Activated T-cell treated with anti-CD3 and anti-CD28 coated beads, Interleukin-2, amount 50 U/mL, for 4 hours (primary cell): ENCODE results near the gene BAIAP3. TPM values are rescaled to one million over a fixed set of nuclear protein-coding genes. Genes with fewer than 3 reads are reported as not detected.
"Not testable (repeated sequence)": the region's sequence is repeated elsewhere in the genome, so short reads cannot be mapped to it uniquely, and the experiment has no call there.

Experiments used
- ATAC-seq, 2 donors: fragments of 200-7000 bp; cut with Tn5 transposase; one replicate each; pipeline ENCODE4 v1.10.0; 2021
- DNase-seq: peaks from one replicate; pipeline ENCODE4 v3.0.0-alpha.2; 2020
- H3K27me3 Mint-ChIP-seq: one replicate; pipeline ENCODE4 v1.8.0; 2021; ENCODE audit warnings: low read depth, mixed read lengths
- H3K36me3 Mint-ChIP-seq: one replicate; pipeline ENCODE4 v1.8.0; 2022; ENCODE audit warnings: mixed read lengths; ENCODE audit not compliant: insufficient read depth
- H3K4me1 Mint-ChIP-seq: one replicate; pipeline ENCODE4 v1.8.0; 2021; ENCODE audit warnings: low read depth, mixed read lengths
- H3K4me3 Mint-ChIP-seq: one replicate; pipeline ENCODE4 v1.8.0; 2021; ENCODE audit warnings: mild to moderate bottlenecking, moderate library complexity, mixed read lengths
- H3K9me3 Mint-ChIP-seq: one replicate; pipeline ENCODE4 v1.8.0; 2021; ENCODE audit warnings: mixed read lengths
- total RNA-seq, 3 donors: library from RNA; stranded (reverse); gene quantifications; one replicate each; pipeline ENCODE4 v1.2.1, GENCODE V29; 2021

The BAIAP3 gene
- total RNA-seq, 3 donors from 2014 or later = 0.08 to 0.24 (median 0.16) TPM

DNA sequence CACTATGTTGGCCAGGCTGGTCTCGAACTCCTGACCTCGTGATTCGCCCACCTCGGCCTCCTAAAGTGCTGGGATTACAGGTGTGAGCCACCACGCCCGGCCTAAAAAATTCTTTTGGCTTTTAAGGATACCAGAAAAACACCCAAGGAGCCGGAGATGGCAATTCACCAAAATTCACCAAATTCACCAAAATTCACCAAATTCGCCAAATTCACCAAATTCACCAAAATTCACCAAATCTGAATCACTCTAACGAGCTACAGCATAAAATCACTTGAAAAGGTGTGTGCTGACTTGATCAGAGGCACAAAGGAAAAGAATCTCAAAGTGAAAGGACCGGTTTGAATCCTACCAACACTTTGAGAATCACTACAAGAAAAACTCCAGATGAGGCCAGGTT, 4.5 kb upstream of the BAIAP3 start:
- ATAC-seq, H3K36me3 Mint-ChIP-seq, DNase-seq, H3K4me3 Mint-ChIP-seq, H3K9me3 Mint-ChIP-seq: not testable (repeated sequence)
- Mint-ChIP-seq H3K4me1 (peaks cover 16% of the 10 kb centered on the region), H3K27me3 (peaks cover 13% of the 10 kb centered on the region)

DNA sequence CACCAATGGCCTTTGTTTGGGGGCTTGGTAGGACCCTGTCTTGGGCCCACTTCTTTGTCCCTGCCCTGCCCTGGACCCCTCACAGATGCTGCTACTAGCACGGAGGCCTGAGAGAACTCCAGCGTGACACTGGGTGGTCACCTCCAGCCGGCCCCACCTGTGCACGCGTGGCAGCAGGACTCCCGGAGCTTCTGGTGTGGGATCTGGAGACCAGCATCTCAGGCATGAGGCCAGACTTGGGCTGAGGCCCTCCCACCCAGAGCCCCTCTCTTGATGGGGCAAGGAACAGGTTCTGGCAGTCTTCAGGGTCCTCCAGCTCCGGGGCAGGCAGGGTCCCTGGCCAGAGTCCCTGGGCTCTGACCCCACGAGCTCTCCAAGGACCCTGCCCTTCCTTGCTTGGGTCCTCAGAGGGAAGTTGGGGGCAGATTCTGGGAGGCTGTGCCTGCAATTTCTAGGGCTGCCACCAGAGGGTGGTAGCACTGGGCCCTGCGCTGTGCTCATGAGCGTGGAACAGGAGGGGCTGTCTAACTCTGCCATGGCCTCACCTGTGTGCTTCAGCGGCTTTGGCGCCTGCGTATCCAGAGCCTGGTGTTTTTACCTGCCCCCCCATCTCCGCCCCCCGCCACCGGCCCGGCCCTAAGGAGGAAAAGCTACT, 3.1 kb upstream of the BAIAP3 start:
- Mint-ChIP-seq H3K9me3 (no peaks in the 10 kb centered on the region), H3K4me1 (peaks cover 16% of the 10 kb centered on the region), H3K36me3 (peaks cover 4% of the 10 kb centered on the region), H3K4me3 (no peak overlapping the region), H3K27me3 (peaks cover 18% of the 10 kb centered on the region)
- ATAC-seq (no peak), DNase-seq (no peak)

DNA sequence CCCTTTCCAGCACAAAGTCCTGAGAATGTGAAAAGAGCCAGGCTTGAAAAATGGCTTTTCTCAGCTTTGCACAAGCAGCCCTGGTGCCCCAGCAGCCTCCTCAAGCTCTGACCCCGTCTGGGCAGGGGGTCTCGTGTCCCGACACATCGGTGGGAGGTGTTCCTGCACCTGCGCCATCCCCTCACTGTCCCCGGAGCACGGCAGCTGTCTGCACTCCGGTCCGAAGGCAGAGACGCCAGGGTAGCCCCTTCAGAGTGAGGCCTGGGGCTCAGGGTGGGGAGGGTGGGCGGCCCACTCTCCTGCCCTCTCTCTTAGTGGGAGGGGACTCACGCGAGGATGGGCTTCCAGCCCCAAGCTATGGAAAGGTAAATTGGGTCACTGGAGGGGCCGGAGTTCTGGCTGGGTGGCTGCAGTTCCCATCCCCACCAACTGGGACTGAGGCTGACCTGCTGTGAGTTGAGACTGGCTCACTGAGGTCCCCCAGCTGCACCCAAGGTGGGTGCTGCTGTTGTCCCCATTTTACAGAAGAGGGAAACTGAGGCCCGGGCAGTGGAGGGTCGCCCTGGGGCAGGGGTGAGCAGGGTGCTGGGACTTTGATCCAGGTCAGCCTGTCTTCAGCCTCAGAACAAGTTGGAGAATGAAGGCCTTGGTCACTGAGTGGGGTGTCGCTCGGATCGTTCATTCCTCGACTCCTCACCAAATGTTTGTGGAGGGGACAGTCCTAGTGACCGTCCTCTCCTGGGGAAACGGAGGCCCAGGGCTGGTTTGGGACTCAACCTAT, 2.3 kb upstream of the BAIAP3 start:
- Mint-ChIP-seq H3K9me3 (no peaks in the 10 kb centered on the region), H3K27me3 (peaks cover 18% of the 10 kb centered on the region), H3K4me3 (peak overlapping the region; percentile 49), H3K36me3 (peaks cover 4% of the 10 kb centered on the region), H3K4me1 (peaks cover 16% of the 10 kb centered on the region)
- ATAC-seq (no peak), DNase-seq (no peak)

DNA sequence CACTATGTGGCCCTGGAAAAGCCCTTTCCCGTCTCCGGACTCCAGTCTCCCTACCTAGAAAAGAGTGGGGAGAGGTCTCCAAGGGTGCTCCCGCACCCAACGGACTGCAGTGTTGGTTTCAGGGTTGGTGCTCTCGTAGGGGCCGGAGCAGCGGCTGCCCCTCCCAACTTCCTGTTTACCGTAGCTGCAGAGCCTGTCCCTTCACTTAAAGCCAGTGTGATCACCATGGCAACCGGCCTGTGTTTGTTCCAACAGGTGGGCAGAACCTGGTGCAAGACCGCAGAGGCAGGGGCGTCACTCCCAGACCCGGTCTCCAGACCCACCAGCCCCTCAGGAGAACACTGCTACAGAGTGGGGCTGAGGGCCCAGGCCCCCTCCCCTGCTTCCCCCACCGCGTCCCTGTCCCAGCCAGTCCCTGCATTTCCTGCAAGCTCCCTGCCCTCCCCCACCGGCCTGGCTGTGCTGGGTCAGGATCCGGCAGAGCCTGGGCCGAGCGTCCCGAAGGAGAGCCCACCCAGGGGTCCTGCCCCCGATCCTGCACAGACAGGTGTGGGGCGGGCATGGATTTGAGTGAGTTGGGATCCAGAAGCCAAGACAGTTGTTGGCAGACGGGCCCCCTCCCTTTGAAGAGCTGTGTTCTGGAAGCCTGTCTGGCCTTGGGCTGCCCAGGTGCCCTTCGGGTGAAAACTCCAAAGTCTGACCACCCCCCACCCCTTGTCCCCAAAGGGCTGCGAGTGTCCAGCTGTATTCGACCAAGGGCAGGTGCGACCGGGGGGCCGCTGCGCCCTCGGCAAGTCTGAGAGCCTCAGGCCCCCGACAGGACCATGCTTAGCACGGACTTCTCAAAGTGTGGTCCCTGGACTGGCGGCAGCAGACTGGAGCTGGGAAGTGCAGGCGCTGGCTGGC, 1.5 kb upstream of the BAIAP3 start:
- Mint-ChIP-seq H3K4me3 (peak overlapping the region; percentile 66), H3K4me1 (peaks cover 16% of the 10 kb centered on the region), H3K9me3 (no peaks in the 10 kb centered on the region), H3K27me3 (peaks cover 18% of the 10 kb centered on the region), H3K36me3 (no peaks in the 10 kb centered on the region)
- no peak for DNase-seq
- no peak for ATAC-seq

DNA sequence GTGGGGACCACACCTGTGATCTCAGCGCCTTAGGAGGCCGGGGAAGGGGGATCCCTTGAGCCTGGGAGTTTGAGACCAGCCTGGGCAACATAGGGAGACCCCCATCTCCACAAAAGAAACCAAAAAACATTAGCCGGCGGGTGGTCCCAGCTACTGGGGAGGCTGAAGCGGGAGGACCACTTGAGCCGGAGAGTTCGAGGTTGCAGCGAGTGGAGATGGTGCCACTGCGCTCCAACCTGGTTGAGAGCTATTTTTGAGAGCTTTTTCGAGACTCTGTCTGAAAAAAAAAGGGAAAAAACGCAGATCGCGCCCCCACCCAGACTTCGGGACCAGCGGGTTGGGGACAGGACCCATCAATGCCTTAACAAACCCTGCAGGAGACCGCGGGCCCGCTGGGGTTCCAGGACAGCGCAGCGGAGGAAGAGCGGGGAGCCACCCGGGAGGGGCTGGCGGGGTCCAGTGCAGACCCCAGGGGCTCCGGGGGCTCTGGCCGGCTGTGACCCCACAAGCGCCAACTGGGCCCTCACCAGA, 762 bp upstream of the BAIAP3 start:
- H3K36me3 Mint-ChIP-seq = no peaks in the 10 kb centered on the region
- ATAC-seq (no peak), DNase-seq (no peak)
- no peaks in the 10 kb centered on the region for H3K9me3 Mint-ChIP-seq
- H3K27me3 Mint-ChIP-seq = peaks cover 18% of the 10 kb centered on the region
- H3K4me3 Mint-ChIP-seq = peak overlapping the region; percentile 66
- H3K4me1 Mint-ChIP-seq = peaks cover 16% of the 10 kb centered on the region

DNA sequence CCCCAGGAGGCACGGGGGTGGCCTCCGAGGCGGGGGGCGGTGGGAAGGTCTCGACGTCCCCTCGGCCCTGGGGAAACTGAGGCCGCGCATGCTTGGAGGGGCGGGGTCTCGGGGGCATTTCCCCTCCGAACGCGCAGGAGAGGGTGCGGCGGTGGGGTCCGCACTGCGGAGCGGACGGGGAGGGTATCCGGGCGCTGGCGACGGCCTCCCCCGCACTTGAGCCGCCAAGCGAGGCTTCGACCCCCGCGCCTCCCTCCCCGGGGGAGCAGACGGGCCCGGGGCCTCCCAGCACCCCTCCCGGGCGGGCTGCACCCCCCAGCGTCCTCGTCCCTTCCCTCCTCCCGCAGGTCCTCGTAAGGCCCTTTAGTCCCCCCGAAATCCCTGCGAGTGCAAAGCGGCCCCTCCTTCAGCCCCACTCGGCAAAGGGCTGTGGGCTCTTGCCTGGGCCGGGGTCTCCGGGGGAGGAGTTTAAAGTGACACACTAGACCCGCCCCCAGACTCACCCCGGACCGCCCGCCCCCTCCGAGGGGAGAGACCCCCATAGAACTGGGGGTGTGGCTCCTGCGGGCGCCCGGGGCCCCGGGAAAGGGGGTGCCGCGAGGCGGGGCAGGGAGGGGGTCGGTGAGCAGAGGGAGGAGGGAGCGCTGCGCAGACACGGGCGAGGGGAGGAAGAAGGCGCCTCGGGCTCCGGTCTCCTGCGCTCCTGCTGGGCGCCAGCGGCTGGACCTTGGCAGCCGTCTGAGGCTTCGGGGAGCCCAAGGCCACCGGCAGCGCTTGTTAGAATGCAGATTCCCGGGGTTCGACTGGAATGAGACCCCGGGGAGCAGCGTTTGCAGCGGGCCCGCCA, 632 bp downstream of the BAIAP3 start:
- Mint-ChIP-seq H3K4me1 (peaks cover 16% of the 10 kb centered on the region), H3K9me3 (no peaks in the 10 kb centered on the region), H3K27me3 (peaks cover 18% of the 10 kb centered on the region), H3K4me3 (no peak overlapping the region), H3K36me3 (no peaks in the 10 kb centered on the region)
- ATAC-seq (no peak), DNase-seq (no peak)

DNA sequence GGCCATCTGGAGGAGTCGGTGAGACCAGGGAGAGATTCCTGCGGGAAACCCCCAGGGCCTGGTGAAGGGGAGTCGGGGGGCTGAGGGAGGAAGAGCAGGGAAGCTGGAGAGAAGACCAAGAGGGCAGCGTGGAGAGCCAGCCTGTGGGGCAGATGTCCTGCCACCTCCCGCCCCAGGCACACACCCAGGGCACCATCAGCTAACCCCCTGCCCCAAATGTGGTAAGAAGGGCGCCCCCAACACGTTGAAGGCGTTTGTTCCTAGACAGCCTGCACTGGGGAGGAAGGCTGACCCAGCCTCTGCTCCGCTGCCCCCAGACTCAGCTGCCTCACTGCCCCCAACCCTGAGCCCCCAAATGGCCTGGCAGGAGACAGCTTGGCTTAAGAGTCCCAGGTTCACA, 1.3 kb downstream of the BAIAP3 start:
- peaks cover 16% of the 10 kb centered on the region for H3K4me1 Mint-ChIP-seq
- DNase-seq = no peak

DNA sequence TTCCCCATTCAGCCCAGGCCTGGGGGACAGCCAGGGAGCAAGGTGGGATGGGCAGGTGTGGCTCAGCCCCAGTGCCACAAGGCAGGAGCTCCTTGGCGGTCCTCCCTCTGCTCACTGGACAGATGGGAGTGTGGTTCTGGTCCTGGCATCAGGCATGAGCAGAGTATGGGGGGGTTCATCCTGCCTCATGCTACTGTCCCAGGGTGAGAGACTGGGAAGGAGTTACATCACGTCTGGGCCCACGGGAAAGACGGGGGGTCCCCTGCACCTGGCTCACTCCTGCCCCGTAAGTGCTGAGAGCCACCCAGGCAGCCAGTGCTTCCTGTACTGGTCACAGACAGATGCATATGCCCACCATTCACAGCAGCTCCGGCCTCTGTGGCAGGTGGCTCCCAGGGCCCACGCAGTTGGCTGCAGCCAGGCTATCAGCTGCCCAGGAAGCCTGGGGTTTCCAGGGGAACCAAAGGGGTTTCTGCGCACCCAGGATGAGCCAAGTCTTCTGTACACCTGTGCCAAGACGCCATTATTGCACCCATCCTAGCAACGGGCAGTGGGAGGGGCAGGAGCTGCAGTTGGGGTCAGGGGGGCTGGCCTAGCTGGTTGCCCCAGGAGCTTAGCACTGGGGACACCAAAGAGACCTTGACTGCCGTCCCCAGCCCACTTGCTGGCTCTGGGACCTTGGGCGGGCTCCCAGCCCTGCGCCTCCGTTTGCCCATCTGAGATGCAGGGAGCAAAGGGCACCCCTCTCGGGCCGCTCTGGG, 1.9 kb downstream of the BAIAP3 start:
- Mint-ChIP-seq H3K4me1 (peaks cover 16% of the 10 kb centered on the region), H3K36me3 (no peaks in the 10 kb centered on the region), H3K27me3 (peaks cover 18% of the 10 kb centered on the region), H3K4me3 (no peak overlapping the region), H3K9me3 (no peaks in the 10 kb centered on the region)
- no peak for DNase-seq
- no peak for ATAC-seq

More for the DNA sequence above, 1.3 kb downstream of the BAIAP3 start:
- no peak for ATAC-seq
- no peak overlapping the region for H3K4me3 Mint-ChIP-seq
- peaks cover 18% of the 10 kb centered on the region for H3K27me3 Mint-ChIP-seq
- no peaks in the 10 kb centered on the region for H3K36me3 Mint-ChIP-seq
- no peaks in the 10 kb centered on the region for H3K9me3 Mint-ChIP-seq

DNA sequence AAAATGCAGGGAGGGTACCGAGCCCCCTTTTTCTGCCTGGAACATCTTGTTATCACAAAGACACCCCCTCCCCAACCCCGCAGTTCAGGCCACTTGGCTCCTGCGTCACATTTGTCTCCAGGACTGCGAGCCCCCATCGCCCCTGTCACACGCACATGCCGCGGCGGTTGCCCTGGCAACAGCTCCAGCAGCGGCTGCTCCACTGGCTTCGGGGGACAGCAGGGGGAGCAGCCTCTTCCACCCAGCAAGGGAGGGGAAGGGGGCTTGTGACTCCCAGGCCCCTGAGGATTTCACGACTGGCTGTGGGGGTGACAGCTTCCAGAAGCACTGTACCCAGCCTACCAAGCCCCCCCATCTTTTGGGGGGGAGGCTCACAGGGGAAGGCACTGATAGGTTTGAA, 2.6 kb downstream of the BAIAP3 start:
- Mint-ChIP-seq H3K4me3 (no peak overlapping the region), H3K36me3 (no peaks in the 10 kb centered on the region), H3K9me3 (no peaks in the 10 kb centered on the region), H3K4me1 (peaks cover 20% of the 10 kb centered on the region), H3K27me3 (peaks cover 18% of the 10 kb centered on the region)
- DNase-seq = no peak
- ATAC-seq = no peak

DNA sequence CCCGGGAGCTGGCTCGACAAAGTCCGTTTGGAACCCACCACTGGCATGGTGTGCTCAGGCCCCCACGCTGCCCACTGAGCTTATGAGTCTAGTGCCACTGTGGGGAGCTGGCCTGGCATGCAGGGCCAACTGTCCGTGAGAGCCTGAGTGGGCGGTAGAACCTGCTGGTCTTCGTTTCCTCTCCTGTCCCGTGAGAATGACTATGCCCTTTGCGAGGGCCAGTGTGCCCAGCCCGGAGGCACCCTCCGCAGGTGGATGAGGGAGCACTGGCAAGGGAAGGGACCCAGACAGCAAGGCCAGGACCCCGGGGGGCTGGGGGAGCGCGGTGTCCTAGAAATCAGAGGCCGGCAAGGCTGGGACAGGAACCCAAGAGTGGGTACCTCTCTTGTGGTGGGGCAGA, 3.2 kb downstream of the BAIAP3 start:
- no peak overlapping the region for H3K4me3 Mint-ChIP-seq
- ATAC-seq = no peak
- no peaks in the 10 kb centered on the region for H3K9me3 Mint-ChIP-seq
- no peak for DNase-seq
- peaks cover 14% of the 10 kb centered on the region for H3K4me1 Mint-ChIP-seq
- H3K36me3 Mint-ChIP-seq = no peaks in the 10 kb centered on the region
- H3K27me3 Mint-ChIP-seq = peaks cover 14% of the 10 kb centered on the region

DNA sequence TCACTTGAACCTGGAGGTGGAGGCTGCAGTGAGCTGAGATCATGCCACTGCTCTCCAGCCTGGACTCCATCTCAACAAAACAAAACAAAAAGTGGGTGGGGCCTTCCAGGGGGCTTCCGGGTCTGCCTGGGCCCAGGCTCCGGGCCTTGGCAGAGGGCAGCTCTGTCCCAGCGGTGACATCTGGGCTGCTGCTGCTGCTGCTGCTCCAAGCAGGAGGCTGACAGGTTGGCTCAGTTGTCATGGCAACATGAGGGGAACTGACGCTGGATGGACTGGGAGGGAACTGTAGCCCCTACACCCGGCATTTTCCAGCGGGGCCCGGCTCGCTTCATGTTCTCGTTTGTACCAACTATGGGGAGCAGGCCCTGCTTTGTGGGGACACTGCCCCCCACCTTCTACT, 4.0 kb downstream of the BAIAP3 start:
- Mint-ChIP-seq H3K27me3 (peaks cover 9% of the 10 kb centered on the region), H3K9me3 (no peaks in the 10 kb centered on the region), H3K4me3 (no peak overlapping the region), H3K4me1 (peaks cover 13% of the 10 kb centered on the region), H3K36me3 (no peaks in the 10 kb centered on the region)
- no peak for ATAC-seq
- DNase-seq = no peak

DNA sequence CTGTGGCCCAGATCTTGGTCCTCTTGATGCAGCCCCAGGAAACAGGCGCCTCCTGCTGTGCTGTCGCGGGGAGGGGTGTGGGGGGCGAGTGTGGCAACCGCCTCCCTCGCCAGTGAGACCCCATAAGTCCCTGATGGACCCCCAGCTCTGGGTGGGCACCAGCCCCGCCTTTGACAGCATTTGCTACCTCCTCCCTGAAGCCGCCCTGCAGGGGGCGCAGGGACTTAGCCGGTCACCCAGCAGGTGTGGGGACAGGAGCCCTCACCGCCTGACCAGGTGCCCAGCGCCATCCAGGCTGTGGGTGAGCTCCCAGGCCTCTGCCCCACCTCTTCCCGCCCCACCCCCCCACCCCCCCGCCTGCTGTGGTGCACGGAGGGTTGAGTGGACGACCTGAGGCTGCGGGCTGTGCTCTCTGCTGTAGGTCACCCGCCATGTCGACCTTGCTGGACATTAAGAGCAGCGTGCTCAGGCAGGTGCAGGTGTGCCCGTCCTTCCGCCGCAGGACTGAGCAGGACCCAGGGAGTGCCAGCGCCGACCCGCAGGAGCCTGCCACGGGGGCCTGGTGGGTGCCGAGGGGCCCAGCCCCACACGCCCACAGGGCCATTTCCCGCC, 4.8 kb downstream of the BAIAP3 start:
- Mint-ChIP-seq H3K9me3 (no peaks in the 10 kb centered on the region), H3K36me3 (no peaks in the 10 kb centered on the region), H3K4me3 (no peak overlapping the region), H3K27me3 (peaks cover 6% of the 10 kb centered on the region), H3K4me1 (peaks cover 17% of the 10 kb centered on the region)
- no peak for DNase-seq
- no peak for ATAC-seq
